ENCODE measurements around the gene B4GALT5.

DNA sequence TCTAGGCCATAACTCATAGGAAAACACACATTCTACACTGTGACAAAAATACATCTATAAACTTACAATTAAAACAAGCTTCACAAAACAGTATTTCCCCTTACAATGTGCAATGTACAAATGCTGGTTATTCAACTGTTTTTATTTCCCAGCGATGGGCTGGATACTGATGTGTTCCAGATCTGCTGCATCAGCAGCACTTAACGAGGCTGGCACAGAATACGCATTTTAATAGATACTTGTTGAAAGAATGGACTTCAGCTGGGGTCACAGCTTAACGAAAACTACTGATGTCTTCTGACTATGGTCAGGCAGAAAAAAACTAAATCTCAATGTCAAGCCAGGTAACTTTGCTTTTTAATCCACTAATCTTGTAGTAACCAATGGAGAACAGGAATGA lies 70.9 kb downstream of the B4GALT5 start:
- TF ChIP-seq CTCF (conservative IDR thresholded peaks at IDR 0.05; ENCODE audit: low read length) = no peak
- TF ChIP-seq EZH2phosphoT487 (IDR thresholded peaks at IDR 0.05; ENCODE audit: borderline replicate concordance) = no peak

Data from Loucy (cell line).